HG02981 (cell line): Measurements from ENCODE around the gene FXYD3.
"Not testable (repeated sequence)": the region's sequence is repeated elsewhere in the genome, so short reads cannot be mapped to it uniquely, and the experiment has no call there.

Experiments used
- ATAC-seq: cut with Tn5 transposase; IDR thresholded peaks from one replicate; pipeline ENCODE4 v1.9.1; 2021; ENCODE audit warnings: mild to moderate bottlenecking, moderate library complexity; ENCODE audit not compliant: unreplicated experiment

FXYD3 gene

DNA sequence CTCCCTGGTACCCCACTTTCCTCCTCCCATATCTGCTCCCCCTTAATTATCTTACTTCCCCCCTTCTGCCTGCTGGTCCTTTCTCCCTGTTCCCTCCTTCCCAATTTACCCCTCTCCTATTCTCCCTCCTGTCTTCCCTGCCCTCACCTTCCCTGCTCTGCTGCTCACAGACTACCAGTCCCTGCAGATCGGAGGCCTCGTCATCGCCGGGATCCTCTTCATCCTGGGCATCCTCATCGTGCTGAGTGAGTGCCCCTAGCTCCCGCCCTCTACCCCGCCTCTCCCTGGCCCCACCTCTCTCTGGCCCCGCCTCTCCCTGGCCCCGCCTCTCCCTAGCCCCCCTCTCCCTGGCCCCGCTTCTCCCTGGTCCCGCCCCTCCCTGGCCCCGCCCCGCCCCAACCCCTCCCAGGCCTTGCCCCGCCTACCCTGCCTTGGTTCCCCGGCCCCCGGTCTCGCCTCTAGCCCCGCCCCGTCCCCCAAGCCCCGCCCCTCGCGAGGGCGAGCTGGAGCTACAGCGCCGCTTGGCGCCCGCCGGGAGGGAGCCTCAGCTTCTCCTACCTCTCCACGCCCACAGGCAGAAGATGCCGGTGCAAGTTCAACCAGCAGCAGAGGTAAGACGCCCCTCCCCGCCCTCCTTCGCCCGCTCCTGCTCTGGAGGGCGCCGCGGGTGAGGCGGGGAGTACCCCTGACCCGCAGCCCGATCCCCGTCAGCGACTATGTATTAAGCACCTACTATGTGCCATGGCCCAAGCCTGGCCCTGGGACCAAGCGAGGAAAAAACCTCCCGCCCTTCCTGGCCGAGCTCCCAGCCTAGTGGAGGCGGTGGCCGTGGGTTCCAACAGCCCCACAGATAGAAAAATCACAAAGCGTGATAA is 25.6 kb downstream of the FXYD3 start:
- no peak for ATAC-seq

DNA sequence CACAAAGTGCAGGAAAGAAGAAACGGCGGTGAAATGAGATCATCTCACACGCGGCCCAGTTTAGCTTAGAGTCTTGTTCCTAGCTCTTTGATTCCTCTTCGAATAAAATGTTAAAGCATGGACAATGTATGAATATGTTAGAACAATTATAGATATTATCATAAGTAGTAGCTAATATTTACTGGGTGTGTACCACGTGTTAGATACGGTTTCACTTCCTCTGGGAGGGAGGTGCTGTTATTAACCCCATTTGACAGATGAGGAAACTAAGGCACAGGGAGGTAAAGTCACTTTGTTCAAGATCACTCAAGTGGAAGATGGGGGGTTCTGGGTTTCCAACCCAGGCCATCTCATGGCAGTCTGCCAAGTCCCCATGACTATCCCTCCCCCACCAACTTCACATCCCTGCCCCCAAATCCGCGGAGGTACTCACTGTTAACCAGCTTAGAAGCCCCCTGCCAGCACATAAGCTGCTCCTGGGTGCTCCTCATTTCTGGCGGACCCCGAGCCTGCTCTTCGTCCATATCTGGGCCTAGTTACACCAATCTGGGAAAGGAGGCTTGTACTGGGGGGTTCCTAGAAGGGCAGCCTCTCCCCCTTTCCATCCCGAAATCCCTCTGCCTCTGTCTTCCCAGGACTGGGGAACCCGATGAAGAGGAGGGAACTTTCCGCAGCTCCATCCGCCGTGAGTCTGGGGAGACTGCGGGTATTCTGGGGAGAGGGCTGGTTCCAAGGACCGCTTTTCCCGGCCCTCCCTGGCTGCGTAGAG is 26.4 kb downstream of the FXYD3 start:
- ATAC-seq, result no peak

DNA sequence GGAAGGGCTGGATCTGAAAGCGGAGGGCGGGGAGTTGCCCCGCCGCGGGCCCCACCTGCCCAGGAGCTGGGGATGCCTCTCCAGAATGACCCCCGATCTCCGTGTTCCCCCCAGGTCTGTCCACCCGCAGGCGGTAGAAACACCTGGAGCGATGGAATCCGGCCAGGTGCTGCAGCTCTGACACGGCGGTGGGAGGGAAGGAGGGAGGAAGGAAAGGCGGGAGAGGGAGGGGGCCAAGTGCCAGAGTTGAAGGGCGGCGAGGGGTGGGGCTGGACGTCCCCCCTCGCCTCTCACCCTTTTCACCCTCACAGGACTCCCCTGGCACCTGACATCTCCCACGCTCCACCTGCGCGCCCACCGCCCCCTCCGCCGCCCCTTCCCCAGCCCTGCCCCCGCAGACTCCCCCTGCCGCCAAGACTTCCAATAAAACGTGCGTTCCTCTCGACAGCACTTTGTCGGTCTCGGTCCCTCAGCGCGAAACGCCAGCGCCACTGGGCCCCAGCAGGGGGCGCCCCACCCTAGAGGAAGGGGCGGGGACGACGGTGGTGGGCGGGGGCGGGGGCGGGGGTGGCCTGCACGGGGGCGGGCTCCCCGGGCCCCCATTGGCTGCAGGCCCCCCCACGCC is 27.1 kb downstream of the FXYD3 start:
- no peak for ATAC-seq

GRCh38 chr19:35143231-35143715 is 27.6 kb downstream of the FXYD3 start, which contains the start of gene FXYD7:
Gene FXYD7, plus strand, starts transcription at chr19:35143255. Its CDS starts 79 bp downstream, at chr19:35143334.
- ATAC-seq, result no peak

- no peak for ATAC-seq
Measured at GRCh38 chr19:35143818-35144217, 28.2 kb downstream of the FXYD3 start.

DNA sequence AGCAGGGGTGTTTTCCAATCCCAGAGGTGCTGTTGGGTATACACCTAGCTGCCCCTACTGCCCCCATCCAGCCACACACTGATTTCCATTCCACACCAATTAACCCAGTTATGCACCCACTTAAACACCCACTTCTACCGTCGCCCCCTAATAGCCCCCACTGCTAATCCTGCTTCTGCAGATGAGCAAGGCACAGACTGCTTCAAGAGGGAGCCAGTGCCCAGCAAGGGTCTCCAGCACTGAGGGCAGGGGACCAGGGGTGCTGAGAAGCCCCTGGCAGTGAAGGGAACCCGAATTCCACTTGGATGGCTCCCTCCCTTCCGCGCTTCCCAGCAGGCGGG is 28.6 kb downstream of the FXYD3 start:
- no peak for ATAC-seq

DNA sequence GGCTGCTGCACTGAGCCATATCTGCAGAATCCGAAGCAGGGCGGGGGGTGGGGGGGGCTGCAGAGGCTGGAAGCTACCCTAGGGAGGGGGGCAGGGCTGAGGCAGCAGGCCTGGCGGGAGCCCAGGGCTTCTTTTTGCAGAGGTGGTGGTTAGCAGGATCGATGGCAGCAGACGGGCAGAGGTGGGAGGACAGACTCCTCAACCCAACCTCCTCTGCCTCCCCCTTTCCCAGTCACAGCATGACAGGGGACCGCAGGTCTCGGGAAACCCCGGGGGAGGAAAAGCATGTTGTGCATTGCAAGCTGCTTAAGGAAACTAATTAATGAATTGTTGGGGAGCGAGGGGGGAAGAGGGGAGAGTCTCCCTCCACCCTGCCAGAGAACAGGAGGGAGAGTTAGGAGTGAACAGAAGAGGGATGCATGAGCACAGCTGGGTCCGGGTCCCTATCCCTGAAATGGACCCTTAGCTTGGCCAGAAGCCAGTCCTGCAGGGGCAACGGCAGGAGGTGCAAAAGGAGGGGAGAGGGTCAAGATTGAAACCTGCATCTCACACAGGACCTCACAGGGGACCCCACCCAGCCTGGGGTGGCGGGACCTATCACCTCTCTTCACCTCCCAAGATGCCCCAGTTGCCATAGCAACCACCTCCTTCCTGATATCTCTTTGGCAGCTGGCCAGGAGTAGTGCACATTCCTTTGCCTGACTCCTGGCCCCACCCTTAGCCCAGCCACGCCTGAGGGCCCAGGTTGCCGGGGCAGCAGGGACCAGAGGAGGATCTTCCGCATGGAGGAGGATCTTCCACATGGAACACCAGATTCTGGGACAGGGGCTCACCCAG is 29.2 kb downstream of the FXYD3 start:
- no peak for ATAC-seq

DNA sequence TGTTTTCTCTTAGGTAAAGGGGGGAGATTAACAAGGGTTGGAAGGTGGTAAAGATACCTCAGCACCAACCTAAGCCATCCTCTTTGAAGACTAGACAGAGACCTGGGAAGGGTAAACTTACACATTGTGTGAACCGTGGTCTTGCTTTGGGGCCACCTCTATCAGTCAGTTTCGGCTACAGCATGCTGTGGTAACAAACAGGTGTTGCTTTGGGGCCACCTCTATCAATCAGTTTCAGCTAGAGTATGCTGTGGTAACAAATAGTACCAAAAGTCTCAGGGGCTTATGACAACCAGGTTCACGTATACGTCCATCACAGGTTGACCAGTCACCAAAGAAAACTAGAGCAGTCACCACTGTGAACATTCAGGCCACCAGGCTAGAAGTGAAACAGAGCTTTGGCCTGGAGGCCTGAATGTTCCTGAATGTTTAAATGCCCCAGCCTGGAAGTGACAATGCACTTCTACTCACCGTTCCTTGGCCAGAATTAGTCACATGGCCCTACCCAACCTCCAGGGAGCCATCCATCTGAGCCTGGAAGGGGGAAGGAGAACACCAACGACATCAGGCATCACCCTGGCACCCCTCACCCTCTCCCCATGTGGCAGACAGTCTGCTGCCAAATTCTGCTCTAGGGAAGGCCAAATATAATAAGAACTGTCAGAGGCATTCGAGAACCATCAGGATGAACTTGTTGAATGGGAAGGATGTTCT is 31.3 kb downstream of the FXYD3 start:
- no peak for ATAC-seq

- no peak for ATAC-seq
Measured at GRCh38 chr19:35149463-35149862, 33.8 kb downstream of the FXYD3 start.

GRCh38 chr19:35150445-35150844 is 34.8 kb downstream of the FXYD3 start:
- no peak for ATAC-seq

GRCh38 chr19:35151273-35152065 is 35.8 kb downstream of the FXYD3 start:
- ATAC-seq, result no peak

DNA sequence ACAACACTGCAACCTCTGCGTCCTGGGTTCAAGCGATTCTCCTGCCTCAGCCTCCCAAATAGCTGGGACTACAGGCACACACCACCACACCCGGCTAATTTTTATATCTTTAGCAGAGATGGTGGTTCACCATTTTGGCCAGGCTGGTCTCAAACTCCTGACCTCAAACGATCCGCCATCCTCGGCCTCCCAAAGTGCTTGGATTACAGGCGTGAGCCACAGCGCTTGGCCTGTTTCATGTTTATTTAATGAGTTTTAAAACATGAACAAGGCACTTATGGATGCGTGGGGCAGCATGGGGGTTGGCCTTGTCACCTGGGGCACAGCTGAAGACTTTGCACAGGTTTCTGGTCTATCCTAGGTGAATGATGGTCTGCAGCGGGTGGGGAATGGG is 37.5 kb downstream of the FXYD3 start:
- ATAC-seq, result not testable (repeated sequence)

- no peak for ATAC-seq
Measured at GRCh38 chr19:35153701-35154524, 38.3 kb downstream of the FXYD3 start.

DNA sequence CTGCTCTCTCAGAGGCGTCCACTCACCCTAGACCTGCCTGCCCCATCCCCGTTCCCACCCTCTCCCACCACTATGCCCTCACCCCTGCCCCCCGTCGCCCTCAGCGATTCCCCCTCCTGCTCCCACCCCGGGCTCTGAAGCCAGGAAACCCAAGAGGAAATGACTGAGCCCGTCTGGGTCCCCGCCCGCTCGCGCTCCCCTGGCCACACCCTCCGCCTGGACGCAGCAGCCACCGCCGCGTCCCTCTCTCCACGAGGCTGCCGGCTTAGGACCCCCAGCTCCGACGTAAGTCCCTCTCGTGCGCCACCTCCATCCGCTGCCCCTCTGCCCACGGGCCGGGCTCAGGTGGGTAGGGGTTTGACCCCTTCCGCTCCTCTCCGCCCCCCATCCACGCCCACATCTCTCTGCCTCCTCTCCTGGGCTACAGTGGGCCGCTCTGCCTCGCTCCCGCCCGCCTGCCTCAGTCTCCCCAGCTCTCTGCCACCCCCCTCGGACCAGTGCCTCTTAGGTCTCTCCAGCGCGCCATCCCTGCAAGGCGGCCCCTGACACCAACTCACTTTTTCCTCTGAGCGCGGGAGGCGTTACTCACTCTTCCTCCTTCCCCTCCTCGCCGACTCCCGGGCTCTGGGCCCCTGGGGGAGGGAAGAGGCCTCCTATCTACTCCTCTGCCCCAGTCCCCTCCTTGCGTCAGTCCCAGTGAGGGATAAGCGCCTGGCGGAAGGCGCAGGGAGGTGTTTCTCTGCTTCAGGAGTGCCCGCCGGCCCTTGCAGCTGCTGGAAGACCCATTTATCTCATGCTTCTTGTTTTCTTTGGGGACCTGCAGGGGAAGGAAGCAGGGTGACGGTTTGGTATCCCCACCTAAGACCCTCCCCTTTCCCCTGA is 39.1 kb downstream of the FXYD3 start, which contains the start of gene FXYD5:
FXYD5 (plus strand) TSS at position 211 of the 882 bp plus-strand sequence. CDS start 816 bp downstream, outside the sequence.
- no peak for ATAC-seq

GRCh38 chr19:35155441-35155840 is 39.8 kb downstream of the FXYD3 start:
- no peak for ATAC-seq

DNA sequence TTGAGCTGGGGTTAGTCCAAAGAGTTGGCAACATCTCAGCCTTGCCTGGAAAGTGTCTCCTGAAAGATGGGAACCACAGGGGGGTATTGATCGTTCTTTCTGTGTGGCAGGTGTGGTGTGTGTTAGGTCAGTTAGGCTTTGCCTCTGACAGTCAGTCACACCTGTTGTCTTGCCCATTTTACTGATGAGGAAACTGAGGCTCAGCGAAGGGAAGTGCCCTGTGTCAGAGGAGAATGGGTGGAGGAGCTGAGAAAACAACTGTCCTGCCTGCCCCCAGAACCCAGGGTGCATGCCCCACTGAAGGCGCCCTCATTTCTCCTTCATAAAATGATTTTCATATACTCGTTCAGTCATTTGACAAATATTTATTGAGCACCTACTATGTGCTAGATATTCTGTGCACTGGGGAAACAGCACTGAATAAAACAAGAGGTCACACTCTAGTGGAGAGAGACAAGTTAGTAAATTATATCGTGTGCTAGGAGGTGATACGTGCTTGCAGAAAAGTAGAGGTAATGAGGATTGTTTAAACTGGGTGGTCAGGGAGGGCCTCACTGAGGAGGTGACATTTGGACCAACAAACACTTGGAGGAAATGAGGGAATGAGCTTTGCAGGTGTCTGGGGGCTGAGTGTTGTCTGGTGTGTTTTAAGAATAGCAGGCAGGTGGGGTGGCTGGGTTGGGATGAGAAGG is 40.5 kb downstream of the FXYD3 start:
- no peak for ATAC-seq

GRCh38 chr19:35156673-35157014 is 41.0 kb downstream of the FXYD3 start:
- no peak for ATAC-seq
